Activated CD8-positive, alpha-beta T cell treated with anti-CD3 and anti-CD28 coated beads for 36 hours (primary cell): Measurements from ENCODE around the gene TPSG1. TPM values are rescaled to one million over a fixed set of nuclear protein-coding genes. Genes with fewer than 3 reads are reported as not detected.
A peak's percentile ranks its signal among the peaks of the same experiment; 100 is the strongest.
"Not testable (repeated sequence)": the region's sequence is repeated elsewhere in the genome, so short reads cannot be mapped to it uniquely, and the experiment has no call there.

ENCODE experiments used
- ATAC-seq: fragments of 200-7000 bp; cut with Tn5 transposase; one replicate; pipeline ENCODE4 v1.10.0; 2021; ENCODE audit warnings: mild to moderate bottlenecking, moderate library complexity
- CTCF ChIA-PET: fragments of 350-600 bp; sonication (Branson Sonifier 250); formaldehyde crosslinking; loops from one replicate; lab custom pipeline; 2021; ENCODE audit warnings: antibody characterized with exemption; lab: Charles Lee
- POLR2A ChIA-PET: fragments of 350-600 bp; sonication (Branson Sonifier 250); formaldehyde crosslinking; loops from one replicate; lab custom pipeline; 2021; ENCODE audit warnings: antibody characterized with exemption; lab: Charles Lee
- DNase-seq: peaks from one replicate; pipeline ENCODE4 v3.0.0-alpha.2; 2020
- H3K27ac Mint-ChIP-seq: one replicate; pipeline ENCODE4 v1.8.0; 2021; ENCODE audit warnings: mild to moderate bottlenecking, mixed read lengths
- H3K27me3 Mint-ChIP-seq: one replicate; pipeline ENCODE4 v1.8.0; 2021; ENCODE audit warnings: mixed read lengths
- H3K36me3 Mint-ChIP-seq: one replicate; pipeline ENCODE4 v1.8.0; 2021; ENCODE audit warnings: low read depth, mixed read lengths
- H3K4me1 Mint-ChIP-seq: one replicate; pipeline ENCODE4 v1.8.0; 2021; ENCODE audit warnings: low read depth, mixed read lengths
- H3K4me3 Mint-ChIP-seq: one replicate; pipeline ENCODE4 v1.8.0; 2021; ENCODE audit warnings: mild to moderate bottlenecking, moderate library complexity, mixed read lengths
- H3K9me3 Mint-ChIP-seq: one replicate; pipeline ENCODE4 v1.8.0; 2021; ENCODE audit warnings: mixed read lengths
- intact Hi-C: fragments of 100-400 bp; cut with micrococcal nuclease; formaldehyde crosslinking; loops from one replicate; pipeline ENCODE4 v1.10.0; 2022
- total RNA-seq, 2 experiments: library from RNA; stranded (reverse); gene quantifications; one replicate each; pipeline ENCODE4 v1.2.3, GENCODE V29; 2021
- TF ChIP-seq, protein P1 (sequence below): fragments of 200-600 bp; IDR thresholded peaks from one replicate; pipeline ENCODE4 v1.8.0; 2022; ENCODE audit warnings: antibody characterized with exemption, mild to moderate bottlenecking

Gene TPSG1
- total RNA-seq, 2 experiments from 2014 or later = not detected

DNA sequence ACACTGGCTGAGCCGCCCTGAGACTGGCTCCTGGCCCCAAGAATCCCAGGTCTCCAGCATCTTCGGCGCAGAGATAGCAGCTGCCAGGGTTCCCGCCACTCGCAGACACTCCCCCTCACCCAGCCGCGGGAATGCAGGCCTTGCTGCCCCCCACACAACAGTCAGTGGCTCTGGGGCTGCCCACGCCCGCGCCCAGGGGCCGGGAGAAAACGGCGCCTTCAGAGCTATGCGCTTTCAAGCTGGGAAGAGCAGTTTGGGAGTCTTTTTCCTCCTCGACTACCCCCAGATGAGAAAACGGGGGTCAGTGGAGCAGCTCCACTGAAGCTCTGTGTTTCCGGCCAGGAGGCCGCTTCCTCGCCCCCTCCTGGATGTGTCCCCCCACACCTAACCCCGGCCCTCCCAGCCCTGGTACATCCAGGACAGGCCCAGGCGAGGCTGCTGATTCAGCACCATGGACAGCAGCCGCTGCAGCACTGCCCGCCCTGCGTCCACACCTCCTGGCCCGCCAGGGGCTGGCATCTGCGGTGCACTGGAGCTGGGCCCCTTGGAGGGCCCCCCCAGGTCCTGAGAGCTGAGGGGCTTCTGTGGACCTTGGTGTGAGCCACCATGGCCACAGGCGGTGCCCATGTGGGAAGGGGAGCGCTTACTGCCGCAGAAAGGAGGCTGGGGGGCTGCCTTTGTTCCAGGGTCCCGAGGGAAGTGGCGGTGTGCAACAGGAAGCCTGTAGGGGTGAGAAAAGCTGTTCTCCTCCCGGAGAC, 36.5 kb downstream of the TPSG1 start:
- peak; percentile 61 for ATAC-seq

DNA sequence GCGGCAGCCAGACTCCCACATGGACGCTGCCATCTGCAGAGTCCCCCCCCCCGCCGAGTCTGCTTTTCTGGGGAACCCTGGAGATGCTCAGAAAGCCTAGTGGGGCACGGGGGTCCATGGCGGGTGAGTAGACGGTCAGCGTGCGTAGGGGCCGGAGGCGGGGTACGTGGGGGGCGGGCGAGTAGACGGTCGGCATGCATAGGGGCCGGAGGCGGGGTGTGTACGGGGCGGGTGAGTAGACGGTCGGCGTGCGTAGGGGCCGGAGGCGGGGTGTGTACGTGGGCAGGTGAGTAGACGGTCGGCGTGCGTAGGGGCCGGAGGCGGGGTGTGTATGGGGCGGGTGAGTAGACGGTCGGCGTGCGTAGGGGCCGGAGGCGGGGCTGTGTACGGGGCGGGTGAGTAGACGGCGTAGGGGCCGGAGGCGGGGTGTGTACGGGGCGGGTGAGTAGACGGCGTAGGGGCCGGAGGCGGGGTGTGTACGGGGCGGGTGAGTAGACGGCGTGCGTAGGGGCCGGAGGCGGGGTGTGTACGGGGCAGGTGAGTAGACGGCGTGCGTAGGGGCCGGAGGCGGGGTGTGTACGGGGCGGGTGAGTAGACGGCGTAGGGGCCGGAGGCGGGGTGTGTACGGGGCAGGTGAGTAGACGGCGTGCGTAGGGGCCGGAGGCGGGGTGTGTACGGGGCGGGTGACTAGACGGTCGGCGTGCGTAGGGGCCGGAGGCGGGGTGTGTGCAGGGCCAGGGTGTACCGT, 39.4 kb downstream of the TPSG1 start:
- H3K4me3 Mint-ChIP-seq, POLR2A ChIA-PET, H3K36me3 Mint-ChIP-seq, H3K27me3 Mint-ChIP-seq, DNase-seq, H3K4me1 Mint-ChIP-seq, H3K9me3 Mint-ChIP-seq, CTCF ChIA-PET, H3K27ac Mint-ChIP-seq, intact Hi-C loops, ATAC-seq: not testable (repeated sequence)

More for the DNA sequence above, 36.5 kb downstream of the TPSG1 start:
- Mint-ChIP-seq H3K9me3 (no peaks in the 10 kb centered on the region), H3K36me3 (no peaks in the 10 kb centered on the region), H3K27me3 (no peaks in the 10 kb centered on the region), H3K4me3 (no peak overlapping the region), H3K4me1 (no peaks in the 10 kb centered on the region), H3K27ac (no peak overlapping the region)
- TF ChIP-seq, protein P1, sequence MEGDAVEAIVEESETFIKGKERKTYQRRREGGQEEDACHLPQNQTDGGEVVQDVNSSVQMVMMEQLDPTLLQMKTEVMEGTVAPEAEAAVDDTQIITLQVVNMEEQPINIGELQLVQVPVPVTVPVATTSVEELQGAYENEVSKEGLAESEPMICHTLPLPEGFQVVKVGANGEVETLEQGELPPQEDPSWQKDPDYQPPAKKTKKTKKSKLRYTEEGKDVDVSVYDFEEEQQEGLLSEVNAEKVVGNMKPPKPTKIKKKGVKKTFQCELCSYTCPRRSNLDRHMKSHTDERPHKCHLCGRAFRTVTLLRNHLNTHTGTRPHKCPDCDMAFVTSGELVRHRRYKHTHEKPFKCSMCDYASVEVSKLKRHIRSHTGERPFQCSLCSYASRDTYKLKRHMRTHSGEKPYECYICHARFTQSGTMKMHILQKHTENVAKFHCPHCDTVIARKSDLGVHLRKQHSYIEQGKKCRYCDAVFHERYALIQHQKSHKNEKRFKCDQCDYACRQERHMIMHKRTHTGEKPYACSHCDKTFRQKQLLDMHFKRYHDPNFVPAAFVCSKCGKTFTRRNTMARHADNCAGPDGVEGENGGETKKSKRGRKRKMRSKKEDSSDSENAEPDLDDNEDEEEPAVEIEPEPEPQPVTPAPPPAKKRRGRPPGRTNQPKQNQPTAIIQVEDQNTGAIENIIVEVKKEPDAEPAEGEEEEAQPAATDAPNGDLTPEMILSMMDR = no peak
- POLR2A ChIA-PET = no interaction called here
- DNase-seq = peak; percentile 44
- CTCF ChIA-PET = interaction anchor here (1.4 kb wide), 1 partner anchor 131 kb away, joined by 6 read pairs; no protein-coding TSS in a partner anchor
- intact Hi-C loops = no loop called here

DNA sequence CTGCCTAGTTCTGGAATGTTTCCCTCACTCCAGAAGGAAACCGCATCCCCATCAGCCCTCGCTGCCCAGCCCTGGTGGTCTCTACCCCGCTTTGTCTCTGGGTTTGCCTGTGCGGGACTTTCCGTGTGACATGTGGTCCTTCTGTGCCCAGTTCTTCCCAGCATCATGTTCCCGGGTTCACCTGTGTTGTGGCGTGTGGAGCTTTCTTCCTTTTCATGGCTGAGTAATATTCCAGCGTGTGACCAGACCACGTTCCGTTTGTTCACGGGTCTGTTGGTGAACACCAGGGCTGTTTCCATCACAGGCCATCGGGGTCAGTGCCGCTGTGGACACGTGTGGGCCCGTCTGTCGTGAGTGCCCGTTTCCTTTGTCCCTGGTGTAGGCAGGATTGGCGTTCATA, 40.1 kb downstream of the TPSG1 start:
- no peaks in the 10 kb centered on the region for H3K9me3 Mint-ChIP-seq
- intact Hi-C loops = no loop called here
- H3K27ac Mint-ChIP-seq = no peak overlapping the region
- POLR2A ChIA-PET = no interaction called here
- CTCF ChIA-PET = no interaction called here
- ATAC-seq (no peak), DNase-seq (no peak)
- H3K27me3 Mint-ChIP-seq = no peaks in the 10 kb centered on the region
- H3K4me3 Mint-ChIP-seq = no peak overlapping the region
- no peaks in the 10 kb centered on the region for H3K4me1 Mint-ChIP-seq
- no peaks in the 10 kb centered on the region for H3K36me3 Mint-ChIP-seq
- TF ChIP-seq, protein P1 = no peak

DNA sequence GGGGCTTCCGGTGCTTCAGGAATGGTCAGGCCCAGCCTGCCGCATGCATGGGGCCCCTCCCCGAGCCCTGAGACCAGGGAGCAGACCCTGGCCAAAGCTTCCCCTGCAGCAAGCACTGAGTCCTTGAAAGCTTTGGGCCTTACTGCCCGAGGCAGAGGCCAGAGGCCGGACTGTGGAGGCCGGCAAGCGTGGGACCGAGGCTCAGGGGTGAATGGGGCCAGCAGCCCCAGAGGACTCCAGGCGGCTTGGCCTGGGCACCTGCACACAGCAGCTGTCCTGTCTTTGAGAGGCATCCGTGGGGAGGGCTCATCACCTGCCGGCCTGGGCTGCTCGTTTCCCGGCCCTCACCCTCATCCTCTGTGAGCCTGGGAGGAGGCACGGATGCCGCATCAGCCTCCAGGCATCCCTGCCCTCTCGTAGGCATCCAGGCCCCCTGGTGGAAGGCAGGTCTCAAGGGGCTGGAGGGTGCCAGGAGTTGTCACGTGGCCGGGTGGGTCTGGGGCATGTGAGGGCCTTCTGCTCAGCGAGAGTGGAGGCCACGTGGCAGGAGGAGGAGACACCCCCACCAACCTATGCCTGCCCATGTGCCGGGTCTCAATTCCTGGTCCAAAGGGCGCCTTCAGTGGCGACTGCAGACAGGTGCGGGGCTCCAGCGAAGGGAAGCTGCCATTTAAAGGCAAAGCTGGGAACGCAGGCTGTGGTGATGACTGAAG, 40.8 kb downstream of the TPSG1 start:
- no peaks in the 10 kb centered on the region for H3K36me3 Mint-ChIP-seq
- no peak overlapping the region for H3K4me3 Mint-ChIP-seq
- CTCF ChIA-PET = no interaction called here

More for the DNA sequence above, 40.8 kb downstream of the TPSG1 start:
- ATAC-seq (no peak), DNase-seq (no peak)
- Mint-ChIP-seq H3K27me3 (no peaks in the 10 kb centered on the region), H3K4me1 (no peaks in the 10 kb centered on the region), H3K27ac (no peak overlapping the region), H3K9me3 (no peaks in the 10 kb centered on the region)
- POLR2A ChIA-PET = no interaction called here
- intact Hi-C loops = no loop called here
- TF ChIP-seq, protein P1 = no peak
